ENCODE measurements around the gene NRP2. TPM values are rescaled to one million over a fixed set of nuclear protein-coding genes. Genes with fewer than 3 reads are reported as not detected.

NRP2 gene
- total and polyA plus RNA-seq, 2 donors (not counting 1 experiment from before 2014, with no cell fraction given): 1.8 to 6.8 TPM

DNA sequence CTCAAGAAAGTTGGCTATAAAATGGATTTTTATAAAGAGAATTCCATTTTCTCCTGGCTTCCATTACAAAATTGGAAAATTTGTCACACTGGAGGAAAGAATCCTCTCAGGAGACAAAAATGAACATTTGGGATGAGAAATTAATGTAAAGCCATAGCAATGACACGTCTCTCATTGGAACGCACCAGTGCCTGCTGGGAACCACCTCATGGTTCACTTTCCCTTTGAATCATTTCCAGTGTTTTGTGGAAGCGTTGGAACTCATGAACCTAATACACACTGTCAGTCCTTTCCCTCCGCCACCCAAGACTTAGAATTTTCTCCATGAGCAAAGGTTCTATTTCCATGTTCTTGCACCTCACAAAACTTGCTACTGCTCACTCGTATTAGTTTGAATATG lies 21.0 kb upstream of the NRP2 start:
- TF ChIP-seq, protein P1, sequence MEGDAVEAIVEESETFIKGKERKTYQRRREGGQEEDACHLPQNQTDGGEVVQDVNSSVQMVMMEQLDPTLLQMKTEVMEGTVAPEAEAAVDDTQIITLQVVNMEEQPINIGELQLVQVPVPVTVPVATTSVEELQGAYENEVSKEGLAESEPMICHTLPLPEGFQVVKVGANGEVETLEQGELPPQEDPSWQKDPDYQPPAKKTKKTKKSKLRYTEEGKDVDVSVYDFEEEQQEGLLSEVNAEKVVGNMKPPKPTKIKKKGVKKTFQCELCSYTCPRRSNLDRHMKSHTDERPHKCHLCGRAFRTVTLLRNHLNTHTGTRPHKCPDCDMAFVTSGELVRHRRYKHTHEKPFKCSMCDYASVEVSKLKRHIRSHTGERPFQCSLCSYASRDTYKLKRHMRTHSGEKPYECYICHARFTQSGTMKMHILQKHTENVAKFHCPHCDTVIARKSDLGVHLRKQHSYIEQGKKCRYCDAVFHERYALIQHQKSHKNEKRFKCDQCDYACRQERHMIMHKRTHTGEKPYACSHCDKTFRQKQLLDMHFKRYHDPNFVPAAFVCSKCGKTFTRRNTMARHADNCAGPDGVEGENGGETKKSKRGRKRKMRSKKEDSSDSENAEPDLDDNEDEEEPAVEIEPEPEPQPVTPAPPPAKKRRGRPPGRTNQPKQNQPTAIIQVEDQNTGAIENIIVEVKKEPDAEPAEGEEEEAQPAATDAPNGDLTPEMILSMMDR (IDR thresholded peaks at IDR 0.05): no peak
- no peak for TF ChIP-seq EZH2 (IDR thresholded peaks at IDR 0.05; ENCODE audit: borderline replicate concordance, insufficient read depth, low read depth, low read length, poor library complexity, severe bottlenecking)

DNA sequence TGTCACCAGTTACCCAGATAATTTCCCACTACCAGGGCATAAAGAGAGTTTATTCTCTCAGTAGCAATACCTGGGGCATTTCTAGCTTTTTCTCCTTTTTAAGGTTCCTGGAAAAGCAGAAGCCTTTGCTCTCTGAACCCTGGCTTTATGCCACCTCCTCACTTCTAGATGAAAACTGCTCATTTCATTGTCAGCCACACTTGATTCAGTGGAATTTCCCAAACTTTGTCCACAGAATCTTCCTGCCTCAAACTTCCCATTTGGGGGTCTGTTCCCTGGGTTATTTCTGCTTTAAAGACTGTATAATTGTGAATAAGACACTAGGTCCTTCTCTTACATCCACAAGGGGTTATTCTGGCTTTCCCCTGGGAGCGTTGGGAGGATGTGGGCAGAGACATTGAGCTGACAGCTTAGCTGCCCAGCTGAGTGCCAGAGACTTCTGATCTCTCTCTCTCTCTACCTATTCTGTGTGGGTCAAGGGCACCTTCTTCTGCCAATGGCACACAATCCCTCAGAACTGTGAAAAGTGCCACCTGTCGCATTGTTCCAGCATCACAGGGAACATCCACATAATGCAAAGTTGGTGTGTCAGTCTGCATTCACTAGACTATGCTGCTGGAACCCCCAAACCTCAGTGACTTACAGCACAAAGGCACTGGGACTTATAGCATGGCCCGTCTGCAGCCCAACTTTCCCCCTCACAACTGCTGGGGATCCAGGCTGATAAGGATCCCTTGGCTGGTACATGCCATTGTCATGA lies 19.9 kb upstream of the NRP2 start:
- ATAC-seq (ENCODE audit: low read depth) (no peak), DNase-seq (no peak)
- H3K4me2 ChIP-seq (replicated peaks; ENCODE audit: low read depth, low read length, poor library complexity, severe bottlenecking): no peak overlapping the region
- ChIA-PET POLR2A (no interaction called here), CTCF (interaction anchor here (1.6 to 3.4 kb wide), 2 partner anchors 13 to 17 kb away, joined by 4 to 11 read pairs; no protein-coding TSS in a partner anchor)
- H3K4me3 ChIP-seq (ENCODE audit: control extremely low read depth in 1 of 5, extremely low read depth in 1 of 5, insufficient read depth in 1 of 5, low read depth in 2 of 5, low read length in 4 of 5): no peak overlapping the region
- H3K79me2 ChIP-seq (ENCODE audit: control insufficient read depth, insufficient read depth, low read length): no peaks in the 10 kb centered on the region
- H3K27me3 Mint-ChIP-seq: peaks cover 12% of the 10 kb centered on the region
- TF ChIP-seq, protein P1 (IDR thresholded peaks at IDR 0.05): no peak
- no peak for TF ChIP-seq EZH2 (IDR thresholded peaks at IDR 0.05; ENCODE audit: borderline replicate concordance, insufficient read depth, low read depth, low read length, poor library complexity, severe bottlenecking)
- WGBS (ENCODE audit: insufficient coverage): 95% methylated on average over 2 of the region's 3 CpGs
- intact Hi-C loops (cut with micrococcal nuclease): no loop called here
- no peak overlapping the region for H3K27ac ChIP-seq (ENCODE audit: low read length in 2 of 2)
- peaks cover 0 to 5% (median 0%) of the 10 kb centered on the region in 4 experiments for H3K27me3 ChIP-seq (replicated peaks in 1 of 4; ENCODE audit: control extremely low read depth in 1 of 4, control insufficient read depth in 3 of 4, insufficient read depth in 4 of 4, low read length in 3 of 4)
- no peaks in the 10 kb centered on the region for H3K9me3 Mint-ChIP-seq (ENCODE audit: insufficient read depth)
- H2AFZ ChIP-seq (ENCODE audit: insufficient read depth, low read depth, low read length, poor library complexity, severe bottlenecking): no peak overlapping the region
- H3K4me1 ChIP-seq (ENCODE audit: control insufficient read depth in 2 of 2, insufficient read depth in 2 of 2, low read length in 2 of 2): peaks cover 22 to 28% of the 10 kb centered on the region in 2 donors
- no peaks in the 10 kb centered on the region for H4K20me1 ChIP-seq (ENCODE audit: control insufficient read depth, insufficient read depth, low read length, poor library complexity, severe bottlenecking)
- H3K36me3 ChIP-seq (replicated peaks in 1 of 2; ENCODE audit: control extremely low read depth in 1 of 2, control insufficient read depth in 1 of 2, extremely low read depth in 1 of 2, insufficient read depth in 2 of 2, low read length in 1 of 2): no peaks in the 10 kb centered on the region
- H3K27ac Mint-ChIP-seq: no peak overlapping the region
- H3K4me3 Mint-ChIP-seq: no peak overlapping the region
- H3K9ac ChIP-seq (ENCODE audit: low read length): no peak overlapping the region
- H3K4me1 Mint-ChIP-seq: peaks cover 38% of the 10 kb centered on the region
- H3K9me3 ChIP-seq (ENCODE audit: control extremely low read depth in 1 of 3, control insufficient read depth in 2 of 3, insufficient read depth in 1 of 3, low read length in 2 of 3): no peaks in the 10 kb centered on the region

More for the DNA sequence above, 21.0 kb upstream of the NRP2 start:
- no peaks in the 10 kb centered on the region for H3K9me3 ChIP-seq (ENCODE audit: control extremely low read depth in 1 of 3, control insufficient read depth in 2 of 3, insufficient read depth in 1 of 3, low read length in 2 of 3)
- no peak for ATAC-seq (ENCODE audit: low read depth)
- Mint-ChIP-seq H3K27ac (no peak overlapping the region), H3K4me3 (peak overlapping the region; percentile 38), H3K27me3 (peaks cover 13% of the 10 kb centered on the region), H3K4me1 (peaks cover 38% of the 10 kb centered on the region), H3K9me3 (ENCODE audit: insufficient read depth) (no peaks in the 10 kb centered on the region)
- H3K4me3 ChIP-seq (ENCODE audit: control extremely low read depth in 1 of 5, extremely low read depth in 1 of 5, insufficient read depth in 1 of 5, low read depth in 2 of 5, low read length in 4 of 5): no peak overlapping the region
- CTCF ChIA-PET: interaction anchor here (1.6 to 2.7 kb wide), 2 partner anchors 15 to 20 kb away, joined by 4 to 9 read pairs; no protein-coding TSS in a partner anchor
- POLR2A ChIA-PET: no interaction called here
- peaks cover 22 to 28% of the 10 kb centered on the region in 2 donors for H3K4me1 ChIP-seq (ENCODE audit: control insufficient read depth in 2 of 2, insufficient read depth in 2 of 2, low read length in 2 of 2)
- peak overlapping the region; percentile 43 for H3K4me2 ChIP-seq (replicated peaks; ENCODE audit: low read depth, low read length, poor library complexity, severe bottlenecking)
- no peak overlapping the region for H3K9ac ChIP-seq (ENCODE audit: low read length)
- 95% methylated on average over 3 of the region's 5 CpGs for WGBS (ENCODE audit: insufficient coverage)
- intact Hi-C loops (cut with micrococcal nuclease): no loop called here
- H3K27ac ChIP-seq (ENCODE audit: low read length in 2 of 2): no peak overlapping the region
- peaks cover 0 to 5% (median under 1%) of the 10 kb centered on the region in 4 experiments for H3K27me3 ChIP-seq (replicated peaks in 1 of 4; ENCODE audit: control extremely low read depth in 1 of 4, control insufficient read depth in 3 of 4, insufficient read depth in 4 of 4, low read length in 3 of 4)
- no peaks in the 10 kb centered on the region for H3K36me3 ChIP-seq (replicated peaks in 1 of 2; ENCODE audit: control extremely low read depth in 1 of 2, control insufficient read depth in 1 of 2, extremely low read depth in 1 of 2, insufficient read depth in 2 of 2, low read length in 1 of 2)
- H2AFZ ChIP-seq (ENCODE audit: insufficient read depth, low read depth, low read length, poor library complexity, severe bottlenecking): peak overlapping the region; percentile 13
- DNase-seq: no peak
- H3K79me2 ChIP-seq (ENCODE audit: control insufficient read depth, insufficient read depth, low read length): no peaks in the 10 kb centered on the region
- no peaks in the 10 kb centered on the region for H4K20me1 ChIP-seq (ENCODE audit: control insufficient read depth, insufficient read depth, low read length, poor library complexity, severe bottlenecking)

Measured in B cell (primary cell).